ENCODE results near the gene STXBP5.

GRCh38 chr6:147203311-147204059 is 732 bp upstream of the STXBP5 start:
- TF ChIP-seq, protein P1, sequence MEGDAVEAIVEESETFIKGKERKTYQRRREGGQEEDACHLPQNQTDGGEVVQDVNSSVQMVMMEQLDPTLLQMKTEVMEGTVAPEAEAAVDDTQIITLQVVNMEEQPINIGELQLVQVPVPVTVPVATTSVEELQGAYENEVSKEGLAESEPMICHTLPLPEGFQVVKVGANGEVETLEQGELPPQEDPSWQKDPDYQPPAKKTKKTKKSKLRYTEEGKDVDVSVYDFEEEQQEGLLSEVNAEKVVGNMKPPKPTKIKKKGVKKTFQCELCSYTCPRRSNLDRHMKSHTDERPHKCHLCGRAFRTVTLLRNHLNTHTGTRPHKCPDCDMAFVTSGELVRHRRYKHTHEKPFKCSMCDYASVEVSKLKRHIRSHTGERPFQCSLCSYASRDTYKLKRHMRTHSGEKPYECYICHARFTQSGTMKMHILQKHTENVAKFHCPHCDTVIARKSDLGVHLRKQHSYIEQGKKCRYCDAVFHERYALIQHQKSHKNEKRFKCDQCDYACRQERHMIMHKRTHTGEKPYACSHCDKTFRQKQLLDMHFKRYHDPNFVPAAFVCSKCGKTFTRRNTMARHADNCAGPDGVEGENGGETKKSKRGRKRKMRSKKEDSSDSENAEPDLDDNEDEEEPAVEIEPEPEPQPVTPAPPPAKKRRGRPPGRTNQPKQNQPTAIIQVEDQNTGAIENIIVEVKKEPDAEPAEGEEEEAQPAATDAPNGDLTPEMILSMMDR (IDR thresholded peaks at IDR 0.05; ENCODE audit: poor library complexity) = no peak
- TF ChIP-seq EZH2phosphoT487 (IDR thresholded peaks at IDR 0.05; ENCODE audit: low read depth, severe bottlenecking, unreplicated experiment) = no peak

All from hepatocyte (in vitro differentiated cells).